B cell (primary cell): Measurements from ENCODE around the gene HOATZ. TPM values are rescaled to one million over a fixed set of nuclear protein-coding genes. Genes with fewer than 3 reads are reported as not detected.

ENCODE experiments used
- ATAC-seq: fragments of 200-7000 bp; cut with Tn5 transposase; one replicate; pipeline ENCODE4 v1.10.0; 2021; ENCODE audit warnings: low read depth, mild to moderate bottlenecking, moderate number of reproducible peaks, moderate library complexity
- CTCF ChIA-PET: fragments of 350-600 bp; sonication (Branson Sonifier 250); formaldehyde crosslinking; loops from one replicate; lab custom pipeline; 2021; ENCODE audit warnings: antibody characterized with exemption, inconsistent platforms; lab: Charles Lee
- POLR2A ChIA-PET: fragments of 350-600 bp; sonication (Branson Sonifier 250); formaldehyde crosslinking; loops from one replicate; lab custom pipeline; 2021; ENCODE audit warnings: antibody characterized with exemption; lab: Charles Lee
- DNase-seq: peaks from one replicate; pipeline ENCODE4 v3.0.0; 2013
- H2AFZ ChIP-seq: 2 replicates; pipeline ENCODE4 v1.6.1; 2012; ENCODE audit warnings: mild to moderate bottlenecking, low read depth, low read length; ENCODE audit not compliant: insufficient read depth, poor library complexity, severe bottlenecking
- H3K27ac ChIP-seq, 2 donors: 1 replicate in 1 of 2; 2 replicates in 1 of 2; pipeline ENCODE4 v1.5.1; 2012 to 2013; ENCODE audit warnings: low read length in 2 of 2, mild to moderate bottlenecking in 2 of 2, moderate library complexity in 1 of 2
- H3K27me3 ChIP-seq, 4 experiments: fragments of 200-600 bp in 1 of 4; sonication (generic) in 1 of 4; replicated peaks in 1 of 4; 1 replicate in 2 of 4; 2 replicates in 2 of 4; pipeline versions ENCODE4 v1.6.1 to v1.7.0; 2013 to 2016; ENCODE audit warnings: low read length in 3 of 4, mild to moderate bottlenecking in 2 of 4, mixed read lengths in 1 of 4, moderate library complexity in 1 of 4; ENCODE audit not compliant: insufficient read depth in 4 of 4, control insufficient read depth in 3 of 4; ENCODE audit errors: control extremely low read depth in 1 of 4
- H3K36me3 ChIP-seq, 2 experiments: replicated peaks in 1 of 2; 1 replicate in 1 of 2; 2 replicates in 1 of 2; pipeline versions ENCODE4 v1.6.1 to v1.7.1; 2013; ENCODE audit warnings: low read length in 1 of 2; ENCODE audit not compliant: insufficient read depth in 2 of 2, control insufficient read depth in 1 of 2; ENCODE audit errors: control extremely low read depth in 1 of 2, extremely low read depth in 1 of 2
- H3K4me1 ChIP-seq, 2 donors: fragments of 200-600 bp in 1 of 2; sonication (generic) in 1 of 2; 1 replicate in 1 of 2; 2 replicates in 1 of 2; pipeline versions ENCODE4 v1.5.1 to v1.6.1; 2013 to 2017; ENCODE audit warnings: low read length in 2 of 2; ENCODE audit not compliant: control insufficient read depth in 2 of 2, insufficient read depth in 2 of 2
- H3K4me2 ChIP-seq: replicated peaks from 2 replicates; pipeline ENCODE3; 2012; ENCODE audit warnings: mild to moderate bottlenecking, low read depth, low read length; ENCODE audit not compliant: poor library complexity, severe bottlenecking
- H3K4me3 ChIP-seq, 5 experiments: fragments of 200-600 bp in 1 of 5; sonication (generic) in 1 of 5; 1 replicate in 3 of 5; 2 replicates in 2 of 5; pipeline versions ENCODE4 v1.5.1 to v1.7.0; 2011 to 2016; ENCODE audit warnings: low read length in 4 of 5, mild to moderate bottlenecking in 4 of 5, low read depth in 2 of 5, control low read depth in 1 of 5, moderate library complexity in 1 of 5; ENCODE audit not compliant: insufficient read depth in 1 of 5; ENCODE audit errors: control extremely low read depth in 1 of 5, extremely low read depth in 1 of 5
- H3K79me2 ChIP-seq: fragments of 200-600 bp; sonication (generic); one replicate; pipeline ENCODE4 v1.6.0; 2016; ENCODE audit warnings: low read length; ENCODE audit not compliant: control insufficient read depth, insufficient read depth
- H3K9ac ChIP-seq: fragments of 200-600 bp; sonication (generic); 2 replicates; pipeline ENCODE4 v1.6.1; 2017; ENCODE audit warnings: mild to moderate bottlenecking, low read length, moderate library complexity
- H3K9me3 ChIP-seq, 3 donors: one replicate each; pipeline versions ENCODE4 v1.6.1 to v1.7.1; 2013; ENCODE audit warnings: low read length in 2 of 3; ENCODE audit not compliant: control insufficient read depth in 2 of 3, insufficient read depth in 1 of 3; ENCODE audit errors: control extremely low read depth in 1 of 3
- H4K20me1 ChIP-seq: 2 replicates; pipeline ENCODE4 v1.6.0; 2012; ENCODE audit warnings: mild to moderate bottlenecking, low read length; ENCODE audit not compliant: insufficient read depth, control insufficient read depth, poor library complexity, severe bottlenecking
- H3K27ac Mint-ChIP-seq: one replicate; pipeline ENCODE4 v1.8.0; 2021; ENCODE audit warnings: mixed read lengths
- H3K27me3 Mint-ChIP-seq: one replicate; pipeline ENCODE4 v1.8.0; 2021; ENCODE audit warnings: mixed read lengths
- H3K4me1 Mint-ChIP-seq: one replicate; pipeline ENCODE4 v1.8.0; 2021; ENCODE audit warnings: mixed read lengths
- H3K4me3 Mint-ChIP-seq: one replicate; pipeline ENCODE4 v1.8.0; 2021; ENCODE audit warnings: mixed read lengths
- H3K9me3 Mint-ChIP-seq: one replicate; pipeline ENCODE4 v1.8.0; 2022; ENCODE audit warnings: mixed read lengths; ENCODE audit not compliant: insufficient read depth
- EZH2 ChIP-seq: IDR thresholded peaks from 2 replicates; pipeline ENCODE4 v1.6.1; 2012; ENCODE audit warnings: borderline replicate concordance, low read depth, mild to moderate bottlenecking, moderate library complexity, low read length; ENCODE audit not compliant: insufficient read depth, poor library complexity, severe bottlenecking
- WGBS: methylation state at CpG from one replicate; pipeline ENCODE4 v1.1.5; 2013; ENCODE audit warnings: missing lambda C conversion rate; ENCODE audit not compliant: insufficient coverage; 5-methylcytosine and 5-hydroxymethylcytosine counted together
- intact Hi-C: fragments of 100-400 bp; cut with micrococcal nuclease; formaldehyde crosslinking; loops from one replicate; pipeline ENCODE4 v1.10.0; 2022
- polyA plus RNA-seq: library from polyadenylated mRNA; depleted of rRNA; stranded (reverse); fragments of >200 nt; gene quantifications from 2 replicates; pipeline ENCODE4 v1.2.3, GENCODE V29; 2012
- total RNA-seq, 2 donors: library from RNA; stranded (reverse); fragments of 120-200 nt in 1 of 2; gene quantifications; 1 replicate in 1 of 2; 2 replicates in 1 of 2; pipeline versions ENCODE4 v1.2.3 to v1.2.4, GENCODE V29; 2013 to 2022
- TF ChIP-seq, protein P1 (sequence below): fragments of 200-600 bp; IDR thresholded peaks from one replicate; pipeline ENCODE4 v1.8.0; 2022; ENCODE audit warnings: antibody characterized with exemption, mild to moderate bottlenecking

Gene HOATZ
- total and polyA plus RNA-seq, 2 donors (not counting 1 experiment from before 2014, with no cell fraction given), result not detected

GRCh38 chr11:111518668-111519067 lies 4.1 kb downstream of the HOATZ start:
- no peaks in the 10 kb centered on the region for H4K20me1 ChIP-seq
- H3K4me1 ChIP-seq, result peaks cover 8% of the 10 kb centered on the region in 2 donors
- H3K4me3 Mint-ChIP-seq, result no peak overlapping the region
- no peak overlapping the region for H3K4me2 ChIP-seq
- peaks cover 21% of the 10 kb centered on the region for H3K27me3 Mint-ChIP-seq
- no peaks in the 10 kb centered on the region for H3K9me3 Mint-ChIP-seq
- WGBS, result no CpG with 5 or more reads among the region's 1 CpG
- H3K4me3 ChIP-seq, result no peak overlapping the region
- no peak overlapping the region for H3K27ac ChIP-seq
- H3K9ac ChIP-seq, result no peak overlapping the region
- peaks cover 0 to 13% (median 11%) of the 10 kb centered on the region in 4 experiments for H3K27me3 ChIP-seq
- ATAC-seq, result no peak
- POLR2A ChIA-PET, result no interaction called here
- no peaks in the 10 kb centered on the region for H3K9me3 ChIP-seq
- CTCF ChIA-PET, result no interaction called here
- no peaks in the 10 kb centered on the region for H3K79me2 ChIP-seq
- no peak for TF ChIP-seq EZH2
- TF ChIP-seq, protein P1, sequence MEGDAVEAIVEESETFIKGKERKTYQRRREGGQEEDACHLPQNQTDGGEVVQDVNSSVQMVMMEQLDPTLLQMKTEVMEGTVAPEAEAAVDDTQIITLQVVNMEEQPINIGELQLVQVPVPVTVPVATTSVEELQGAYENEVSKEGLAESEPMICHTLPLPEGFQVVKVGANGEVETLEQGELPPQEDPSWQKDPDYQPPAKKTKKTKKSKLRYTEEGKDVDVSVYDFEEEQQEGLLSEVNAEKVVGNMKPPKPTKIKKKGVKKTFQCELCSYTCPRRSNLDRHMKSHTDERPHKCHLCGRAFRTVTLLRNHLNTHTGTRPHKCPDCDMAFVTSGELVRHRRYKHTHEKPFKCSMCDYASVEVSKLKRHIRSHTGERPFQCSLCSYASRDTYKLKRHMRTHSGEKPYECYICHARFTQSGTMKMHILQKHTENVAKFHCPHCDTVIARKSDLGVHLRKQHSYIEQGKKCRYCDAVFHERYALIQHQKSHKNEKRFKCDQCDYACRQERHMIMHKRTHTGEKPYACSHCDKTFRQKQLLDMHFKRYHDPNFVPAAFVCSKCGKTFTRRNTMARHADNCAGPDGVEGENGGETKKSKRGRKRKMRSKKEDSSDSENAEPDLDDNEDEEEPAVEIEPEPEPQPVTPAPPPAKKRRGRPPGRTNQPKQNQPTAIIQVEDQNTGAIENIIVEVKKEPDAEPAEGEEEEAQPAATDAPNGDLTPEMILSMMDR, result no peak
- H3K36me3 ChIP-seq, result no peaks in the 10 kb centered on the region
- H3K4me1 Mint-ChIP-seq, result peaks cover 7% of the 10 kb centered on the region
- no peak overlapping the region for H2AFZ ChIP-seq
- intact Hi-C loops, result no loop called here
- DNase-seq, result no peak
- H3K27ac Mint-ChIP-seq, result no peak overlapping the region

DNA sequence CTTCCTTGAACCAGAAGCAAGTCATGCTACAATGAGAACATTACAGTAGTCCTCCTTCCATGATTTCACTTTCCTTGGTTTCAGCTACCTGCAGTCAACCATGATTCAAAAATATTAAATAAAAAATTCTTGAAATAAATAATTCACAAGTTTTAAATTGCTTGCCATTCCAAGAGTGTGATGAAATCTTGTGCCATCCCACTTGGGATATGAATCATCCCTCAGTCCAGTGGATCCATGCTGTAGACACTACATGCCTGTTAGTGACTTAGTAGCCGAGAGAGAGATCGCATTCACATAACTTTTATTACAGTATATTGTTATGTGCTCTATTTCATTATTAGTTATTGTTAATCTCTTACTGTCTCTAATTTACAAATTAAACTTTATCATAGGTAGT lies 6.0 kb downstream of the HOATZ start:
- H3K4me2 ChIP-seq, result no peak overlapping the region
- TF ChIP-seq, protein P1, result no peak
- TF ChIP-seq EZH2, result no peak
- Mint-ChIP-seq H3K4me1 (no peaks in the 10 kb centered on the region), H3K27ac (no peak overlapping the region), H3K27me3 (peaks cover 14% of the 10 kb centered on the region), H3K4me3 (no peak overlapping the region), H3K9me3 (no peaks in the 10 kb centered on the region)
- H3K27ac ChIP-seq, result no peak overlapping the region
- ChIA-PET POLR2A (no interaction called here), CTCF (no interaction called here)
- no peaks in the 10 kb centered on the region for H3K9me3 ChIP-seq
- H3K4me1 ChIP-seq, result no peaks in the 10 kb centered on the region
- H3K36me3 ChIP-seq, result no peaks in the 10 kb centered on the region
- peaks cover 0 to 9% (median 3%) of the 10 kb centered on the region in 4 experiments for H3K27me3 ChIP-seq
- H3K4me3 ChIP-seq, result no peak overlapping the region
- no peak overlapping the region for H3K9ac ChIP-seq
- intact Hi-C loops, result no loop called here
- WGBS, result no CpG with 5 or more reads among the region's 2 CpGs
- H2AFZ ChIP-seq, result no peak overlapping the region
- no peaks in the 10 kb centered on the region for H4K20me1 ChIP-seq
- no peak for ATAC-seq
- DNase-seq, result no peak
- H3K79me2 ChIP-seq, result no peaks in the 10 kb centered on the region
